ENCODE data around the gene PFKM. TPM values are rescaled to one million over a fixed set of nuclear protein-coding genes. Genes with fewer than 3 reads are reported as not detected.

PFKM gene
- total RNA-seq, 2 experiments from 2014 or later: 16.8 TPM

Other genes starting within 250 kb of the PFKM start
- gene VDR, start 214.4 kb upstream of the PFKM start, total RNA-seq: 10 to 100 TPM; 62.9 to 65.5 TPM
- 100 to 1,000 TPM; 139 to 141 TPM for gene TMEM106C, start 155.8 kb upstream of the PFKM start, total RNA-seq
- gene COL2A1, start 114.9 kb upstream of the PFKM start, total RNA-seq: not detected
- gene SENP1, start 13.3 kb upstream of the PFKM start, total RNA-seq: 10 to 100 TPM; 42.4 to 43.7 TPM
- 10 to 100 TPM; 43.4 to 45.6 TPM for gene ASB8, start 38.2 kb downstream of the PFKM start, total RNA-seq
- gene CCDC184, start 64.3 kb downstream of the PFKM start, total RNA-seq: under 1 TPM; 0.63 to 0.65 TPM
- gene OR10AD1, start 83.9 kb downstream of the PFKM start, total RNA-seq: not detected
- 10 to 100 TPM; 16.4 to 16.9 TPM for gene ZNF641, start 231.6 kb downstream of the PFKM start, total RNA-seq